H1 (cell line): ENCODE results near the gene CFDP1. TPM values are rescaled to one million over a fixed set of nuclear protein-coding genes. Genes with fewer than 3 reads are reported as not detected.

ENCODE experiments used
- CTCF ChIA-PET: fragments of 300-600 bp; sonication (Branson Sonifier 250); formaldehyde crosslinking; loops from one replicate; lab custom pipeline; 2021; ENCODE audit not compliant: partially characterized antibody; lab: Charles Lee
- POLR2A ChIA-PET: fragments of 300-600 bp; sonication (Branson Sonifier 250); formaldehyde crosslinking; loops from one replicate; lab custom pipeline; 2021; ENCODE audit warnings: inconsistent platforms; ENCODE audit not compliant: partially characterized antibody; lab: Charles Lee
- DNase-seq, 2 experiments: peaks; one replicate each; pipeline versions ENCODE4 v3.0.0 to v3.0.0-alpha.2; 2010 to 2022; ENCODE audit warnings: low spot score in 2 of 2, low read depth in 1 of 2, mixed read lengths in 1 of 2
- FAIRE-seq: peaks from 2 replicates; lab custom pipeline; 2011; peaks lifted over from hg19 to GRCh38; lab: Jason Lieb, UNC
- H2AFZ ChIP-seq: 2 replicates; pipeline ENCODE4 v1.8.1; 2012; ENCODE audit warnings: low read length, inconsistent platforms
- H2AK5ac ChIP-seq: 2 replicates; pipeline ENCODE4 v1.6.1; 2013; ENCODE audit warnings: low read depth, low read length
- H2BK120ac ChIP-seq: replicated peaks from 2 replicates; pipeline ENCODE3; 2013; ENCODE audit warnings: low read depth, low read length, inconsistent platforms
- H2BK12ac ChIP-seq: 2 replicates; pipeline ENCODE4 v1.6.1; 2013; ENCODE audit warnings: low read depth, low read length
- H2BK15ac ChIP-seq: 2 replicates; pipeline ENCODE4 v1.6.1; 2013; ENCODE audit warnings: low read length
- H2BK20ac ChIP-seq: 2 replicates; pipeline ENCODE4 v1.6.1; 2013; ENCODE audit warnings: low read length
- H2BK5ac ChIP-seq: 2 replicates; pipeline ENCODE4 v1.6.1; 2013; ENCODE audit warnings: low read depth, low read length
- H3K14ac ChIP-seq: 2 replicates; pipeline ENCODE4 v1.6.1; 2013; ENCODE audit warnings: inconsistent platforms; ENCODE audit not compliant: insufficient read length
- H3K18ac ChIP-seq: 2 replicates; pipeline ENCODE4 v1.6.1; 2013; ENCODE audit warnings: low read length; ENCODE audit errors: extremely low read depth
- H3K23ac ChIP-seq: 2 replicates; pipeline ENCODE4 v1.6.1; 2013; ENCODE audit warnings: inconsistent platforms; ENCODE audit not compliant: insufficient read length
- H3K23me2 ChIP-seq: 2 replicates; pipeline ENCODE4 v1.6.1; 2013; ENCODE audit warnings: low read depth, low read length
- H3K27ac ChIP-seq: 2 replicates; pipeline ENCODE4 v1.6.1; 2011; ENCODE audit warnings: low read depth, low read length, inconsistent platforms
- H3K27me3 ChIP-seq, 4 experiments: replicated peaks in 1 of 4; 1 replicate in 1 of 4; 2 replicates in 3 of 4; pipeline versions ENCODE4 v1.6.1 to v1.8.1; 2011 to 2013; ENCODE audit warnings: low read length in 3 of 4, mild to moderate bottlenecking in 3 of 4, inconsistent platforms in 2 of 4, mixed read lengths in 2 of 4, moderate library complexity in 1 of 4; ENCODE audit not compliant: control insufficient read depth in 3 of 4, insufficient read depth in 3 of 4; ENCODE audit errors: extremely low read depth in 1 of 4
- H3K36me3 ChIP-seq, 4 experiments: 2 replicates each; pipeline versions ENCODE4 v1.6.1 to v1.8.1; 2011 to 2013; ENCODE audit warnings: mild to moderate bottlenecking in 4 of 4, low read length in 3 of 4, moderate library complexity in 2 of 4, control low read depth in 1 of 4, inconsistent platforms in 1 of 4; ENCODE audit not compliant: insufficient read depth in 4 of 4, control insufficient read depth in 2 of 4
- H3K4ac ChIP-seq: replicated peaks from 2 replicates; pipeline ENCODE3; 2013; ENCODE audit warnings: low read length, low read depth, mixed read lengths, inconsistent platforms; ENCODE audit not compliant: insufficient read length
- H3K4me1 ChIP-seq, 4 experiments: replicated peaks in 1 of 4; 1 replicate in 1 of 4; 2 replicates in 3 of 4; pipeline versions ENCODE4 v1.6.1 to v1.8.1; 2011 to 2013; ENCODE audit warnings: low read length in 3 of 4, inconsistent platforms in 2 of 4, mixed read lengths in 1 of 4; ENCODE audit not compliant: insufficient read depth in 4 of 4, control insufficient read depth in 3 of 4
- H3K4me2 ChIP-seq, 2 experiments: 2 replicates each; pipeline versions ENCODE4 v1.6.1 to v1.8.1; 2011 to 2013; ENCODE audit warnings: low read depth in 2 of 2, low read length in 2 of 2, control low read depth in 1 of 2, inconsistent platforms in 1 of 2, mild to moderate bottlenecking in 1 of 2; ENCODE audit not compliant: insufficient read depth in 1 of 2
- H3K4me3 ChIP-seq, 4 experiments: fragments of 200-600, 300-600 bp in 1 of 4; sonication (generic), shearing (Covaris generic), sonication (Bioruptor Twin) in 1 of 4; 2 replicates each; pipeline versions ENCODE4 v1.5.1 to v1.8.1; 2011 to 2016; ENCODE audit warnings: low read length in 4 of 4, low read depth in 3 of 4, control low read depth in 2 of 4, inconsistent platforms in 2 of 4, mild to moderate bottlenecking in 2 of 4, mixed read lengths in 1 of 4, moderate library complexity in 1 of 4; ENCODE audit not compliant: insufficient read depth in 2 of 4; ENCODE audit errors: extremely low read depth in 1 of 4
- H3K56ac ChIP-seq: replicated peaks from 2 replicates; pipeline ENCODE3; 2013; ENCODE audit warnings: low read depth, mild to moderate bottlenecking, mixed read lengths, low read length, inconsistent platforms; ENCODE audit not compliant: insufficient read length
- H3K79me1 ChIP-seq: 2 replicates; pipeline ENCODE4 v1.6.1; 2013; ENCODE audit warnings: low read depth, low read length, control low read depth
- H3K79me2 ChIP-seq, 2 experiments: 2 replicates each; pipeline versions ENCODE4 v1.6.1 to v1.8.1; 2012 to 2013; ENCODE audit warnings: low read length in 2 of 2, mild to moderate bottlenecking in 2 of 2, inconsistent platforms in 1 of 2; ENCODE audit not compliant: insufficient read depth in 2 of 2, control insufficient read depth in 1 of 2
- H3K9ac ChIP-seq, 4 experiments: replicated peaks in 1 of 4; 1 replicate in 1 of 4; 2 replicates in 3 of 4; pipeline versions ENCODE4 v1.6.1 to v1.8.1; 2011 to 2013; ENCODE audit warnings: low read depth in 3 of 4, low read length in 3 of 4, control low read depth in 2 of 4, mild to moderate bottlenecking in 2 of 4, moderate library complexity in 2 of 4, inconsistent platforms in 1 of 4; ENCODE audit errors: extremely low read depth in 1 of 4
- H3K9me3 ChIP-seq, 2 experiments: 2 replicates each; pipeline versions ENCODE4 v1.6.1 to v1.8.1; 2012 to 2013; ENCODE audit warnings: mild to moderate bottlenecking in 2 of 2, moderate library complexity in 2 of 2, control low read depth in 1 of 2, inconsistent platforms in 1 of 2, low read depth in 1 of 2, low read length in 1 of 2, mixed read lengths in 1 of 2; ENCODE audit not compliant: insufficient read depth in 2 of 2
- H4K20me1 ChIP-seq, 2 experiments: replicated peaks in 1 of 2; 2 replicates each; pipeline versions ENCODE3 to v1.8.1; 2011 to 2013; ENCODE audit warnings: inconsistent platforms in 2 of 2, low read length in 2 of 2, mild to moderate bottlenecking in 1 of 2; ENCODE audit not compliant: insufficient read depth in 2 of 2, control insufficient read depth in 1 of 2
- H4K5ac ChIP-seq: 2 replicates; pipeline ENCODE4 v1.6.1; 2013; ENCODE audit warnings: low read length, low read depth, mixed read lengths, inconsistent platforms; ENCODE audit not compliant: insufficient read length
- H4K8ac ChIP-seq: 2 replicates; pipeline ENCODE4 v1.8.0; 2013; ENCODE audit warnings: mild to moderate bottlenecking, moderate library complexity, low read length, inconsistent platforms; ENCODE audit not compliant: insufficient read depth; ENCODE audit errors: extremely low read depth
- H4K91ac ChIP-seq: replicated peaks from 2 replicates; pipeline ENCODE3; 2013; ENCODE audit warnings: low read length, mixed read lengths, inconsistent platforms; ENCODE audit not compliant: insufficient read length
- BACH1 ChIP-seq: IDR thresholded peaks from 2 replicates; pipeline ENCODE4 v1.6.1; 2012; ENCODE audit warnings: low read length, improper control_type of control experiment
- EP300 ChIP-seq, 2 experiments: IDR thresholded peaks; 1 replicate in 1 of 2; 2 replicates in 1 of 2; pipeline ENCODE4 v1.6.1; 2011 to 2012; ENCODE audit warnings: low read depth in 2 of 2, low read length in 2 of 2, mild to moderate bottlenecking in 2 of 2, borderline replicate concordance in 1 of 2, inconsistent platforms in 1 of 2, moderate library complexity in 1 of 2
- HDAC2 ChIP-seq, 2 experiments: fragments of 300-600 bp in 1 of 2; sonication (generic) in 1 of 2; IDR thresholded peaks; 2 replicates each; pipeline ENCODE4 v1.6.1; 2011 to 2012; ENCODE audit warnings: low read depth in 2 of 2, low read length in 2 of 2, mild to moderate bottlenecking in 2 of 2, moderate library complexity in 2 of 2, borderline replicate concordance in 1 of 2, inconsistent platforms in 1 of 2
- POLR2A ChIP-seq, 2 experiments: IDR thresholded peaks; 1 replicate in 1 of 2; 2 replicates in 1 of 2; pipeline ENCODE4 v1.6.1; 2011; ENCODE audit warnings: low read depth in 2 of 2, low read length in 2 of 2, mild to moderate bottlenecking in 2 of 2; ENCODE audit errors: control extremely low read depth in 1 of 2
- POU5F1 ChIP-seq: IDR thresholded peaks from 2 replicates; pipeline ENCODE4 v1.6.1; 2011; ENCODE audit warnings: low read depth, mild to moderate bottlenecking, low read length, moderate library complexity
- RBBP5 ChIP-seq: IDR thresholded peaks from 2 replicates; pipeline ENCODE4 v1.7.1; 2012; ENCODE audit warnings: low read depth, mild to moderate bottlenecking, inconsistent platforms, low read length, moderate library complexity, borderline replicate concordance
- SIN3A ChIP-seq, 2 experiments: IDR thresholded peaks in 1 of 2; conservative IDR thresholded peaks in 1 of 2; 2 replicates each; pipeline ENCODE4 v1.6.1; 2011 to 2012; ENCODE audit warnings: low read length in 2 of 2, improper control_type of control experiment in 1 of 2, low read depth in 1 of 2, mild to moderate bottlenecking in 1 of 2
- TAF1 ChIP-seq: IDR thresholded peaks from 2 replicates; pipeline ENCODE4 v1.6.1; 2011; ENCODE audit warnings: mild to moderate bottlenecking, low read depth, low read length
- WGBS, 2 experiments: shearing (Covaris generic) in 1 of 2; methylation state at CpG; one replicate each; pipeline versions ENCODE4 v1.1.6 to v1.1.7; 2013 to 2015; ENCODE audit warnings: low lambda C conversion rate in 2 of 2, mixed read lengths in 2 of 2, inconsistent platforms in 1 of 2, low coverage in 1 of 2, missing lambda C conversion rate in 1 of 2; ENCODE audit not compliant: insufficient replicate concordance in 2 of 2, insufficient coverage in 1 of 2, insufficient read length in 1 of 2; ENCODE audit errors: extremely low coverage in 1 of 2, missing lambda C conversion rate in 1 of 2; 5-methylcytosine and 5-hydroxymethylcytosine counted together
- polyA plus RNA-seq, 7 experiments: library from polyadenylated mRNA; depleted of rRNA in 3 of 7; stranded (reverse) in 5 of 7; unstranded in 2 of 7; fragments of >200 nt in 5 of 7; fragments of 200-250 nt in 2 of 7; gene quantifications; 1 replicate in 5 of 7; 2 replicates in 1 of 7; 4 replicates in 1 of 7; pipeline versions ENCODE4 v1.2.1 to v1.2.3, GENCODE V29; 2011 to 2013; ENCODE audit warnings: missing spikeins in 2 of 7, mixed read lengths in 2 of 7
- total RNA-seq: library from RNA; stranded (reverse); fragmentation: NEBNext Ultra II Directional; extraction: Animal tissue kit (Norgen Biotek cat#: 25700); gene quantifications from 2 replicates; pipeline ENCODE4 v1.2.1, GENCODE V29; 2021

Gene CFDP1
- total and polyA plus RNA-seq, 2 of the 8 experiments (the other 6 are each of a cell fraction or from before 2014, with no cell fraction given), result 25.5 to 77.3 TPM

- Histone ChIP-seq H3K14ac (no peak overlapping the region), H3K27me3 (no peaks in the 10 kb centered on the region), H3K27ac (no peak overlapping the region), H3K9ac (peak overlapping the region in 2 of 4 experiments; percentile 44 to 68; a peak in 4 of 7 replicates), H4K91ac (no peak overlapping the region), H2BK12ac (peak overlapping the region; percentile 43; the same call in 1 of the 2 replicates), H2BK5ac (peak overlapping the region; percentile 30; the same call in 1 of the 2 replicates), H3K9me3 (no peaks in the 10 kb centered on the region), H3K79me1 (peaks cover 26% of the 10 kb centered on the region), H4K8ac (no peak overlapping the region), H3K4me2 (peak overlapping the region; percentile 79 to 92), H4K5ac (no peak overlapping the region), H4K20me1 (peaks cover 15 to 26% of the 10 kb centered on the region in 2 experiments), H2AFZ (no peak overlapping the region), H2AK5ac (no peak overlapping the region), H2BK15ac (no peak overlapping the region), H3K36me3 (no peaks in the 10 kb centered on the region), H3K23me2 (peaks cover 11% of the 10 kb centered on the region; the same call in 1 of the 2 replicates), H3K18ac (no peak overlapping the region; the same call in 1 of the 2 replicates), H3K79me2 (peaks cover 0 to 58% of the 10 kb centered on the region in 2 experiments; a peak in 2 of 4 replicates), H3K4me3 (peak overlapping the region; percentile 76 to 99 (median 83)), H3K23ac (no peak overlapping the region), H2BK20ac (no peak overlapping the region), H2BK120ac (no peak overlapping the region), H3K4me1 (peaks cover 0 to 31% (median 25%) of the 10 kb centered on the region in 4 experiments; a peak in 6 of 7 replicates), H3K56ac (no peak overlapping the region), H3K4ac (no peak overlapping the region)
- DNase-seq, result no peak
- no peak for FAIRE-seq
- WGBS, 2 experiments, result 81% methylated on average over 14 of the region's 14 CpGs; no CpG with 5 or more reads in 1 of the 2 experiments
- TF ChIP-seq EP300 (IDR thresholded peaks at IDR 0.05; ENCODE audit: borderline replicate concordance in 1 of 2, low read depth in 2 of 2, low read length in 2 of 2) (no peak), POU5F1 (no peak), BACH1 (no peak), POLR2A (IDR thresholded peaks at IDR 0.05; ENCODE audit: control extremely low read depth in 1 of 2, low read depth in 2 of 2, low read length in 2 of 2) (no peak), TAF1 (no peak), SIN3A (conservative IDR thresholded peaks at IDR 0.05 in 1 of 2, IDR thresholded peaks at IDR 0.05 in 1 of 2; ENCODE audit: low read depth in 1 of 2, low read length in 2 of 2) (no peak), RBBP5 (no peak), HDAC2 (IDR thresholded peaks at IDR 0.05; ENCODE audit: borderline replicate concordance in 1 of 2, low read depth in 2 of 2, low read length in 2 of 2) (no peak)
- ChIA-PET CTCF (interaction anchor here (1.2 kb wide), 2 partner anchors 14 to 31 kb away, joined by 3 to 4 read pairs; no protein-coding TSS in a partner anchor), POLR2A (interaction anchor here (1.5 to 9.2 kb wide), 2 partner anchors 11 to 31 kb away, joined by 4 to 158 read pairs; partner anchors contain the start of gene BCAR1)
These were observed 168.8 kb downstream of the CFDP1 start for GRCh38 chr16:75264457-75264998.
